ENCODE measurements around the gene DNAJC9.

DNA sequence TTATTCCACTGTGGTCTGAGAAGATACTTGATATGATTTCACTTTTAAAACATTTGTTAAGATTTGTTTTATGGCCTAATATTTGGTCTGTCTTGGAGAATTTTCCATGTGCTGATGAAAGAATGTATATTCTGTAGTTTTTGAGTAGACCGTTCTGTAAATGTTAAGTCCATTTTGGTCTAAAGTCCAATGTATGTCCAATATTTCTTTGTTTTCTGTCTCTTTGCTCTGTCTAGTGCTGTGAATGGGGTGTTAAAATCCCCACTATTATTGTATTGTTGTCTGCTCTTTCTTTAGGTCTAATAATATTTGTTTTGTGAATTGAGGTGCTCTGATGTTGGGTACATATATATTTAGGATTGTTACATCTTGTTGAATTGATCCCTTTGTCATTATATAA, 31.3 kb downstream of the DNAJC9 start:
- TF ChIP-seq, protein P1, sequence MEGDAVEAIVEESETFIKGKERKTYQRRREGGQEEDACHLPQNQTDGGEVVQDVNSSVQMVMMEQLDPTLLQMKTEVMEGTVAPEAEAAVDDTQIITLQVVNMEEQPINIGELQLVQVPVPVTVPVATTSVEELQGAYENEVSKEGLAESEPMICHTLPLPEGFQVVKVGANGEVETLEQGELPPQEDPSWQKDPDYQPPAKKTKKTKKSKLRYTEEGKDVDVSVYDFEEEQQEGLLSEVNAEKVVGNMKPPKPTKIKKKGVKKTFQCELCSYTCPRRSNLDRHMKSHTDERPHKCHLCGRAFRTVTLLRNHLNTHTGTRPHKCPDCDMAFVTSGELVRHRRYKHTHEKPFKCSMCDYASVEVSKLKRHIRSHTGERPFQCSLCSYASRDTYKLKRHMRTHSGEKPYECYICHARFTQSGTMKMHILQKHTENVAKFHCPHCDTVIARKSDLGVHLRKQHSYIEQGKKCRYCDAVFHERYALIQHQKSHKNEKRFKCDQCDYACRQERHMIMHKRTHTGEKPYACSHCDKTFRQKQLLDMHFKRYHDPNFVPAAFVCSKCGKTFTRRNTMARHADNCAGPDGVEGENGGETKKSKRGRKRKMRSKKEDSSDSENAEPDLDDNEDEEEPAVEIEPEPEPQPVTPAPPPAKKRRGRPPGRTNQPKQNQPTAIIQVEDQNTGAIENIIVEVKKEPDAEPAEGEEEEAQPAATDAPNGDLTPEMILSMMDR (IDR thresholded peaks at IDR 0.05): no peak
- no peak for TF ChIP-seq POLR2A (IDR thresholded peaks at IDR 0.05)

Data from lower leg skin (tissue), 3 donors.